Stimulated activated CD8-positive, alpha-beta memory T cell treated with anti-CD3 and anti-CD28 coated beads, Interleukin-7, amount 100 ng/mL, for 48 hours (primary cell): ENCODE results near the gene ANKRD17.
"Not testable (repeated sequence)": the region's sequence is repeated elsewhere in the genome, so short reads cannot be mapped to it uniquely, and the experiment has no call there.

ENCODE experiments used
- DNase-seq, 2 donors: peaks; one replicate each; pipeline ENCODE4 v3.0.0-alpha.2; 2020; ENCODE audit warnings: low read depth in 1 of 2; ENCODE audit errors: extremely low read depth in 1 of 2

ANKRD17 gene

GRCh38 chr4:73206236-73206635, 52.4 kb downstream of the ANKRD17 start:
- no peak for DNase-seq

DNA sequence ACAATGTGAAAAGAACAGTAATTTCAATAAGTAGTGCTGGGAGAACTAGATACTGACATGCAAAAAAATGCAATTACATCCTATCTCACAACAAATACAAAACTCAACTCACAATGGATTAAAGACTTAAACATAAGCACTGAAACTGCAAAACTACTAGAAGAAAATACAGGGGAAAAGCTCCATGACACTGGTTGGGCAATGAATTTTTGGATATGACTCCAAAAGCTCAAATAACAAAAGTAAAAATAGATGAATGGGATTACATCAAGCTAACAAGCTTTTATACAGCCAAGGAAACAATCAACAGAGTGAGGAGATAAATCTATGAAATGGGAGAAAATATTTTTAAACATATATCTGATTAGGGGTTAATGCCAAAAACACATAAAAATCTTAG, 53.1 kb downstream of the ANKRD17 start:
- no peak for DNase-seq

DNA sequence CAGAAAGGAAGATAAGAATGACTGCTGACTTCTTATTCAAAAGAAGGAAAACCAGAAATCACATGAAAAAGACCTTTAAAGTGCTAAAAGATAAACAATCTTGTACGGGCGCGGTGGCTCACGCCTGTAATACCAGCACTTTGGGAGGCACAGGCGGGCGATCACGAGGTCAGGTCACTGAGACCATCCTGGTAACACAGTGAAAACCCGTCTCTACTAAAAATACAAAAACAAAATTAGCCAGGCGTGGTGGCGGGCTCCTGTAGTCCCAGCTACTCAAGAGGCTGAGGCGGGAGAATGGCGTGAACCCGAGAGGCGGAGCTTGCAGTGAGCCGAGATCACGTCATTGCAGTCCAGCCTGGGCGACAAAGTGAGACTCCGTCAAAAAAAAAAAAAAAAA, 54.6 kb downstream of the ANKRD17 start:
- not testable (repeated sequence) for DNase-seq

DNA sequence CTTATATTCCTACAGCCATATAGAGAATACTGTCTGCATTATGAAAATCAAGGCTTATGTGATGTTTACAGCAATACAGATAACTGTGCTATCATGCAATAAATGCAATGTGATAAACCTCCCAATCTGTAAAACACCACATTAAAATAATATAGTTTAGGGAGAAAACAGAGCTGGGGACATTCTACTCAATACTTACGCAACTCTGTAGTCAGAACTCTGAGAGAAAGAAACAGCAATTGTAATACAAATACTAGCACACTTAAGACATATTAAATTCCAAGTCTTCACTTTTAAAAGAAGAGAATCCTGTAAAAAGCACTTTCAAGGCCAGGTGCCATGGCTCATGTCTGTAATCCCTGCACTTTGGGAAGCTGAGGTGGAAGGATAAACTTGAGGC, 61.4 kb downstream of the ANKRD17 start:
- DNase-seq = no peak

GRCh38 chr4:73194064-73194463, 64.5 kb downstream of the ANKRD17 start:
- DNase-seq = no peak

GRCh38 chr4:73193659-73194058, 64.9 kb downstream of the ANKRD17 start:
- no peak for DNase-seq

DNA sequence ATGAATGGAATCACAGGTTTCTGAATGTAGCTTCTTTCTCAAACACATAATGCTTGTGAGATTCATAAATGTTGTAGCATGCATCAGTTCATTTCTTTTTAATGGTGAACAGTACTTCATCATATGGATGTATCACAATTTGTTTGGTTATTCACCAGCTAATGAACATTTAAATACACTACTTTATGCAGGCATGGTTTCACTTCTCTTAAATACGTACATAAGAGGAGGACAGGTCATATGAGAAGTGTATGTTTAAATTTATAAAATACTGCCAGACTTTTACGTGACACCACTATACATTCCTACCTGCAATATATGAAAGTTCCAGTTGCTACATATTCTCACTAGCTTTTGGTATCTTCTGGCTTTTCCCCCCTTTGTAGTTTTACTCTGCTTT, 65.4 kb downstream of the ANKRD17 start:
- no peak for DNase-seq

- no peak for DNase-seq
These were observed 69.3 kb downstream of the ANKRD17 start for GRCh38 chr4:73189274-73189810.

GRCh38 chr4:73187325-73187724, 71.3 kb downstream of the ANKRD17 start:
- DNase-seq = no peak

- DNase-seq = no peak
These were observed 72.7 kb downstream of the ANKRD17 start for GRCh38 chr4:73185903-73186302.

GRCh38 chr4:73181231-73181630, 77.4 kb downstream of the ANKRD17 start:
- no peak for DNase-seq

- no peak for DNase-seq
These were observed 80.2 kb downstream of the ANKRD17 start for GRCh38 chr4:73178389-73178788.

- no peak for DNase-seq
These were observed 86.4 kb downstream of the ANKRD17 start for GRCh38 chr4:73172161-73172560.

DNA sequence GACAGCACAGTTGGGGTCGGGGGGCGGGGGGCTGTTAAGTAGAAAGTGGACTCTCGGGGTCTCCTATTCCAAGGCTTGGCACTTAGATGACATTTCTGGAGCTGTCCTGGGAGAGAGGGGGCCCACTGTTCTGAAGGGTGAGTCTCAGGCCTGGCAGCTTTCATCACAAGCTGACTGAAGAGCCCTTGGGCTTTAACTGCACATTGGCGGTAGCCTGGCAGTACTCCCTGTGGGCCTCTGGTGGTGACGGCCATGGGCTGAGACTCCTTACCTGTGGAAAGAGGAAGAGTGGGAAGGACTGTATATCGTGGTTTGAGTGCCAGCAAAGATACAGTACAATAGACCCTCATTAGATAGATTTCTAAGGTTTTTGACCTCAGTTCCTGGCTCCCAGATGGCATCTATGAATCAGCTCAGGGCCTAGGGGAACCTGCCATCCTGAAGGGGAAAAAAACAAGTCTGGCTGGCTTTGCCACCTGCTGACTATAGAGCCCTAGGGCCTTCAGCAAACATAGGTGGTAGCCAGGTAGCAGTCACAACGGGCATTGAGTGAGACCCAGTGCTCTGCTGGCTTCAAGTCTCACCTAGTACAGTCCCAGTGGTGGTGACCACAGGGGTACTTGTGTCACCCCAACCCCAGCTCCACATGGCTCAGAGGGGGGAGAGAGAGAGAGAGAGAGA, 87.9 kb downstream of the ANKRD17 start:
- DNase-seq = no peak

DNA sequence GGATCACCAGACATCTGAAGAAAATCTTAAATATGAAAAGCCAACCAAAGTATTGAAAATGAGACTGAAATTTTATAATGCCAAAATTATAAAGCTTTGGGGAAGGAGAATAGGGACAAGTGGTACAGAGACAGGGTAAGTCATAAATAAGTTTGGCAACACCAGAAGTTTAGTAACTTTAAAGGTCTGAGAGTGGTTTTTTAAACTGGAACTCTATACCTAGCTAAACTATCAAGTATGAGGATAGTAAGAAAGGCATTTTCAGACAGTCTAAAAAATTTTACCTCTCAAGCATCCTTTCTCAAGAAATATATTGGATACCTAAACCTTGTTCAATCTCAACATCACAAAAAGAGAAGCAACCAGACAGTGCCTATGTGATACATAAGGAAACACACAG, 92.4 kb downstream of the ANKRD17 start:
- no peak for DNase-seq

DNA sequence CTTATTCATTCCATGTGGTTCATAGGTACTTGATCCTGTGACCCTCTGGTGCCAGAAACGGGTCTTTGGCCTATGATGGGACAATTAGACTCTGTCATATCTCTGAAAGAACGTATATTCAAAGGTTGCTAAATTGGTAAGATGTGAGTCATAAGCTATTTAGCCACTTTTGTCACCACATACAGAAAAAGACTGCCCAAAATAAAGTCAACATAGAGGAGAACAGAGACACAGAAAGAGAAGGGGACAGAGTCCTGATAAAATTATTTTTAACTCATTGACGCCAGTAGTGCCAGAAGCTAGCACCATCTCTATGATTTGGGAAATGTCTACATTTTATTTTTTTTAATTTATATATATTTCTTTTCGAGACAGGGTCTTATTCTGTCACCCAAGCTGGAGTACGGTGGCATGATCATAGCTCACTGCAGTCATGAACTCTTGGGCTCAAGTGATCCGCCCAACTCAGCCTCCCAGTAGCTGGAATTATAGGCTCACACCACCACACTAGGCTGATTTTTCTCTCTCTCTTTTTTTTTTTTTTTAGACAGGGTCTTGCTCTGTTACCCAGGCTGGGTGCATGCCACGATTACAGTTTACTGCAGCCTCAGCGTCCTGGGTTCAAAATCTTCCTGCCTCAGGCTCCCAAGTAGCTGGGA, 96.9 kb downstream of the ANKRD17 start:
- DNase-seq = no peak

DNA sequence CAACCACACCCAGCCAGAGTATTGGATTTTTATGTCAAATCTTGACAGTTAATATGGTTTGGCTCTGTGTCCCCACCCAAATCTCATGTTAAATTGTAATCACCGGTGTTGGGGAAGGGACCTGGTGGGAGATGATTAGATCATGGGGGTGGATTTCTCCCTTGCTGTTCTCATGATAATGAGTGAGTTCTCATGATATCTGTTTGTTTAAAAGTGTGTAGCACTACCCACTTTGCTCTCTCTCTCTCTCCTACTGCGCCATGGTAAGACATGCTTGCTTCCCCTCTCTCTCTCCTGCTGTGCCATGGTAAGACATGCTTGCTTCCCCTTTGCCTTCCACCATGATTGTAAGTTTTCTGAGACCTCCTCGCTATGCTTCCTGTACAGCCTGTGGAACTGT, 102.2 kb downstream of the ANKRD17 start:
- no peak for DNase-seq

DNA sequence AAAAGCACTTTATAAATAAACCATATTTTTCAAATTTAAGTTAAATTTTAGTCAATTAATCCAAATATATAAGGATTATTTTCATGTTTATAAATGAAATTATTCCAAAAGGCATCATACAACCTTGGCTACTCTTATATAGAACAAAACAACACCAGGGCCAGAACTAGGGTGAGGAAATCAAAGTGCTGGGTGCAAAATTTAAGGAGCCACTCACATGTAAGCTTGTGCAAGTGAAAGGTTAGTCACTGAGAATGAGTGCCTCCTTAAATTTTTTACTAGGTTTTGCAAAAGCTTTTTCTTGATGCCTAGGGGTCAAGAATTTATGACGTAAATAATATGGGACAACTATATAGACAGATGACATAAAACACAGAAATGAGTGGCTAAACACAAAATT, 105.7 kb downstream of the ANKRD17 start:
- DNase-seq = no peak

DNA sequence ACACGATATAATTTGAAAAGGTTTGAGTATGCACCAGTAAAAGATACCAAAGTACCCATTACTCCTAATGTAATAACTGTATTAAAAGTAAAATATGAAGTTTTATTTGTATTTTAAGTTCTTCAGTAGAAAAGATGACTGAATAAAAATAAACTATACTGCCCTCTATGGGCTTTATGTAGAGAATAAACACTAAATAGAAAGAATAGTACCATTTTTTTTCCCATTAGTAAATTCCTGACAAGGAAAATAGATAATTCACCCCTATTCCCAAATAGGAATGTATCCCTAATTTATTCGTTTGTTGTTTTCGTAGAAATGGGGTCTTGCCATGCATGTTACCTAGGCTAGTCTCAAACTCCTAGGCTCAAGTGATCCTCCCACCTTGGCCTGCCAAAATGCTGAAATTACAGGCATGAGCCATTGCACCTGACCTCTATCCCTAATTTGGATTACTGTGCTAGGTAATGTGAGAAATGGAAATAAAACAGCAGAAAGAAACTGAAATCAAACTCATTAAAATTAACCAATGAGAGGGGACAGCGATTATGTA, 115.5 kb downstream of the ANKRD17 start:
- no peak for DNase-seq

GRCh38 chr4:73139991-73140390, 118.6 kb downstream of the ANKRD17 start:
- no peak for DNase-seq

- DNase-seq = no peak
These were observed 119.4 kb downstream of the ANKRD17 start for GRCh38 chr4:73139245-73139644.

DNA sequence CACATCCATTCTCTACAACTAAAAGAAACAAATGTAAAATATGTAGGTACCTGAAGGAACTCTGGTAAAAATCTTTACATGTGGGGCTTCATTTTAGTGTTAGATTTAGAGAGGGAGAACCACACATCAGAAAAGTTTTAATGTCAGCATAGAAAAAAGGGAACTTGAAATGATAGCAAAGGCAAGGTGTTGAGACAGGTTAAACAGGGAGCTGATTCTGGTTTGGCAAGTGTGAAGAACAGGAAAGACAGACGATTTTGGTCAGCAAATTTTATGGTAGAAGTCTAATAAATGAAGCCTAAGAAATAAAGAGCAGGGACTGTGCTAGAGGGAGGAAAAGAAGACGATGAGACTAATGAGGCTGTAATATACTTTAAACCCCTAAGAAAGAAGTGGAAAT, 121.5 kb downstream of the ANKRD17 start:
- no peak for DNase-seq
